ENCODE data around the gene BCL6. TPM values are rescaled to one million over a fixed set of nuclear protein-coding genes. Genes with fewer than 3 reads are reported as not detected.
A peak's percentile ranks its signal among the peaks of the same experiment; 100 is the strongest.

The BCL6 gene
- total and polyA plus RNA-seq, 2 donors (not counting 1 experiment from before 2014, with no cell fraction given): 21.2 to 48.2 TPM

DNA sequence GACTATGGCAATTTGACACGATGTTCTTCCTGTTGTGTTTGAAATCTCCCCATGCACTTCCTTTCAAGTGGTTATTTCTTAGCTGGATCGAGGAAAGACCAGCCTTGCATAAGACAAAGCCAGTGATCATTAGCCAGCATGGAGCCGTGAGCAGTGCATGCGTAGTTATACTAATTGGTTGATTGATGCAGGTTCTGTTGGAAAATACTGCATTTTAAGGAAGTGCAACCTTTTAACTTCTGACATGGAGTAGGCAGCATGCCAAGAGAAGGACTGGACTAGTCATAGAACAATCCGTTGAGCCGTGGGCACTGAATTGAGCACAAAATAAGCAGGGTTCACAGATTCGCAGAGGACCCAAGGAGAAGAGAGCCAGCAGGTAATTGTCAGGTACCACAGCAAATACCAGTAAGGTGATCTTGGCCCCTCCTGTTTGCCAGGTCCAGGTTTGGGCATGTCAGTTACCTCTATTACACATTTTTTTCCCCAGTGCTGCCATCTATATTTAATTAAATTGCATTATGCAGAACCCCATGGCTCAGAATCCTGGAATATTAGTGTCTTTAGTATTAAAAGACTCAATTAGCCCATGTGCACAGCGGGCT lies 29.0 kb upstream of the BCL6 start:
- CTCF ChIA-PET: no interaction called here

More for the DNA sequence above, 29.0 kb upstream of the BCL6 start:
- H3K79me2 ChIP-seq (ENCODE audit: control insufficient read depth, insufficient read depth, low read length): no peaks in the 10 kb centered on the region
- 50% methylated on average over 7 of the region's 8 CpGs for WGBS (ENCODE audit: insufficient coverage)
- TF ChIP-seq, protein P1, sequence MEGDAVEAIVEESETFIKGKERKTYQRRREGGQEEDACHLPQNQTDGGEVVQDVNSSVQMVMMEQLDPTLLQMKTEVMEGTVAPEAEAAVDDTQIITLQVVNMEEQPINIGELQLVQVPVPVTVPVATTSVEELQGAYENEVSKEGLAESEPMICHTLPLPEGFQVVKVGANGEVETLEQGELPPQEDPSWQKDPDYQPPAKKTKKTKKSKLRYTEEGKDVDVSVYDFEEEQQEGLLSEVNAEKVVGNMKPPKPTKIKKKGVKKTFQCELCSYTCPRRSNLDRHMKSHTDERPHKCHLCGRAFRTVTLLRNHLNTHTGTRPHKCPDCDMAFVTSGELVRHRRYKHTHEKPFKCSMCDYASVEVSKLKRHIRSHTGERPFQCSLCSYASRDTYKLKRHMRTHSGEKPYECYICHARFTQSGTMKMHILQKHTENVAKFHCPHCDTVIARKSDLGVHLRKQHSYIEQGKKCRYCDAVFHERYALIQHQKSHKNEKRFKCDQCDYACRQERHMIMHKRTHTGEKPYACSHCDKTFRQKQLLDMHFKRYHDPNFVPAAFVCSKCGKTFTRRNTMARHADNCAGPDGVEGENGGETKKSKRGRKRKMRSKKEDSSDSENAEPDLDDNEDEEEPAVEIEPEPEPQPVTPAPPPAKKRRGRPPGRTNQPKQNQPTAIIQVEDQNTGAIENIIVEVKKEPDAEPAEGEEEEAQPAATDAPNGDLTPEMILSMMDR (IDR thresholded peaks at IDR 0.05): no peak
- no peak for TF ChIP-seq EZH2 (IDR thresholded peaks at IDR 0.05; ENCODE audit: borderline replicate concordance, insufficient read depth, low read depth, low read length, poor library complexity, severe bottlenecking)
- no peak for ATAC-seq (ENCODE audit: low read depth)
- H3K27ac Mint-ChIP-seq: peak overlapping the region; percentile 76
- no peaks in the 10 kb centered on the region for H3K27me3 Mint-ChIP-seq
- POLR2A ChIA-PET: no interaction called here
- H3K4me3 ChIP-seq (ENCODE audit: control extremely low read depth in 1 of 5, extremely low read depth in 1 of 5, insufficient read depth in 1 of 5, low read depth in 2 of 5, low read length in 4 of 5): no peak overlapping the region
- H3K9me3 Mint-ChIP-seq (ENCODE audit: insufficient read depth): no peaks in the 10 kb centered on the region
- peak overlapping the region; percentile 72 for H3K4me2 ChIP-seq (replicated peaks; ENCODE audit: low read depth, low read length, poor library complexity, severe bottlenecking)
- H3K9me3 ChIP-seq (ENCODE audit: control extremely low read depth in 1 of 3, control insufficient read depth in 2 of 3, insufficient read depth in 1 of 3, low read length in 2 of 3): no peaks in the 10 kb centered on the region
- peaks cover 48% of the 10 kb centered on the region for H3K4me1 Mint-ChIP-seq
- no peaks in the 10 kb centered on the region for H4K20me1 ChIP-seq (ENCODE audit: control insufficient read depth, insufficient read depth, low read length, poor library complexity, severe bottlenecking)
- no peaks in the 10 kb centered on the region for H3K27me3 ChIP-seq (replicated peaks in 1 of 4; ENCODE audit: control extremely low read depth in 1 of 4, control insufficient read depth in 3 of 4, insufficient read depth in 4 of 4, low read length in 3 of 4)
- peak; percentile 64 for DNase-seq
- H3K27ac ChIP-seq (ENCODE audit: low read length in 2 of 2): peak overlapping the region in 1 of 2 donors; percentile 57
- peaks cover 35 to 38% of the 10 kb centered on the region in 2 donors for H3K4me1 ChIP-seq (ENCODE audit: control insufficient read depth in 2 of 2, insufficient read depth in 2 of 2, low read length in 2 of 2)
- no peak overlapping the region for H3K4me3 Mint-ChIP-seq
- no peak overlapping the region for H3K9ac ChIP-seq (ENCODE audit: low read length)
- H2AFZ ChIP-seq (ENCODE audit: insufficient read depth, low read depth, low read length, poor library complexity, severe bottlenecking): no peak overlapping the region
- H3K36me3 ChIP-seq (replicated peaks in 1 of 2; ENCODE audit: control extremely low read depth in 1 of 2, control insufficient read depth in 1 of 2, extremely low read depth in 1 of 2, insufficient read depth in 2 of 2, low read length in 1 of 2): no peaks in the 10 kb centered on the region
- intact Hi-C loops (cut with micrococcal nuclease): loop anchor here (10.0 kb wide), 1 partner anchor 381 kb away; the partner anchor contains the start of gene LPP
